Heart right ventricle (tissue), 16 donors: ENCODE data around the gene TCERG1L. TPM values are rescaled to one million over a fixed set of nuclear protein-coding genes. Genes with fewer than 3 reads are reported as not detected.

Experiments used
- ATAC-seq, 8 donors: fragments of 200-7000 bp; cut with Tn5 transposase; one replicate each; pipeline ENCODE4 v1.9.1; 2020; ENCODE audit warnings: mild to moderate bottlenecking in 8 of 8, moderate library complexity in 8 of 8, moderate number of reproducible peaks in 1 of 8
- DNase-seq, 2 donors: peaks; one replicate each; pipeline ENCODE4 v3.0.0-alpha.2; 2020
- H3K27ac ChIP-seq, 10 donors: fragments of 200-600 bp; sonication (generic) in 2 of 10; one replicate each; pipeline versions ENCODE4 v1.5.0 to v1.8.0; 2020 to 2022; ENCODE audit warnings: mild to moderate bottlenecking in 3 of 10
- H3K27me3 ChIP-seq, 7 donors: fragments of 200-600 bp; one replicate each; pipeline ENCODE4 v1.8.0; 2021 to 2022; ENCODE audit warnings: mild to moderate bottlenecking in 2 of 7
- H3K36me3 ChIP-seq, 9 donors: fragments of 200-600 bp; sonication (generic) in 1 of 9; one replicate each; pipeline versions ENCODE4 v1.5.0 to v1.8.0; 2020 to 2022; ENCODE audit warnings: mild to moderate bottlenecking in 2 of 9
- H3K4me1 ChIP-seq, 9 donors: fragments of 200-600 bp; sonication (generic) in 1 of 9; one replicate each; pipeline versions ENCODE4 v1.5.0 to v1.8.0; 2020 to 2022; ENCODE audit warnings: mild to moderate bottlenecking in 4 of 9
- H3K4me3 ChIP-seq, 10 donors: fragments of 200-600 bp; sonication (generic) in 2 of 10; one replicate each; pipeline versions ENCODE4 v1.5.0 to v1.8.0; 2020 to 2022; ENCODE audit warnings: mild to moderate bottlenecking in 7 of 10, moderate library complexity in 2 of 10
- H3K9me3 ChIP-seq, 11 donors: fragments of 200-600 bp in 10 of 11; sonication (generic) in 2 of 11; one replicate each; pipeline versions ENCODE4 v1.5.0 to v1.8.0; 2013 to 2022; ENCODE audit warnings: mild to moderate bottlenecking in 2 of 11, control low read depth in 1 of 11, moderate library complexity in 1 of 11
- CTCF ChIP-seq, 9 donors: fragments of 200-600 bp; sonication (generic) in 2 of 9; IDR thresholded peaks; one replicate each; pipeline versions ENCODE4 v1.5.0 to v1.8.0; 2021 to 2022; ENCODE audit warnings: antibody characterized with exemption in 9 of 9, mild to moderate bottlenecking in 5 of 9, moderate library complexity in 1 of 9
- WGBS, 2 donors: extraction: QIAGEN DNeasy Blood & Tissue Kit; methylation state at CpG; one replicate each; pipeline ENCODE4 v1.1.7; 2013; ENCODE audit warnings: inconsistent platforms in 1 of 2; 5-methylcytosine and 5-hydroxymethylcytosine counted together
- intact Hi-C, 10 donors: fragments of 100-400 bp; cut with DNase I; formaldehyde crosslinking; loops; one replicate each; pipeline versions ENCODE4 v1.11.1 to v1.14.2; 2022
- polyA plus RNA-seq, 2 donors: library from polyadenylated mRNA; stranded (reverse); fragments of 200-250 nt; gene quantifications; one replicate each; pipeline ENCODE4 v1.2.3, GENCODE V29; 2013
- total RNA-seq, 10 donors: library from RNA; stranded (reverse); fragmentation: NEBNext Ultra II Directional in 3 of 10; extraction: Animal tissue kit (Norgen Biotek cat#: 25700) in 3 of 10; gene quantifications; one replicate each; pipeline versions ENCODE4 v1.2.1 to v1.2.4, GENCODE V29; 2021 to 2023
- donor health status: Arrhythmogenic right ventricular cardiomyopathy.
- donor health status: ischemic (EF 13 %, LVEDD 7.1; RV severe dilation, severe dysfunction).
- donor health status: healthy with polysubstance abuse.
- donor health status: DM: no; HTN: yes; CAD: no.
- donor health status: DM: no; HTN: no; CAD: no.
- donor health status: ischemic (EF 25% LVEDD 6.9; RV normal size, moderate dysfunction).
- donor health status: ischemic (EF 25% LVEDD 5.7; RV mildly dilated, moderate dysfunction).
- donor health status: healthy.
- donor health status: DM: yes; HTN: yes; CAD: no.
- donor health status: Ischemic cardiomyopathy.
- donor health status: ischemic (EF 35%, LVEDD 5.7; RV mildly dilated, moderate dysfunction).
- donor health status: nonischemic (EF 11% LVEDD 7.7; RV severe dilation, severe dysfunction).
- donor health status: DM: yes; HTN: yes; CAD: no.
- donor health status: PGD.
- donor health status: ischemic (EF 29% LVEDD 5.4; RV normal size, mild dysfunction).
- donor health status: nonischemic (EF 23%, LVEDD 6.1; RV moderate dilation, normal function).

The TCERG1L gene
- total and polyA plus RNA-seq, 12 donors: 0.09 TPM; not detected in 10

GRCh38 chr10:131143425-131144165 lies 167.9 kb downstream of the TCERG1L start:
- Histone ChIP-seq H3K36me3 (no peaks in the 10 kb centered on the region), H3K9me3 (no peaks in the 10 kb centered on the region), H3K4me1 (no peaks in the 10 kb centered on the region), H3K27ac (no peak overlapping the region), H3K4me3 (no peak overlapping the region), H3K27me3 (peaks cover 0 to 76% (median 70%) of the 10 kb centered on the region in 7 donors)
- WGBS, 2 donors: 47 to 59% methylated on average over 25 of the region's 25 CpGs
- ATAC-seq: no peak
- no peak for TF ChIP-seq CTCF (IDR thresholded peaks at IDR 0.05)
- intact Hi-C loops: no loop called here
- DNase-seq: no peak

GRCh38 chr10:131142517-131143380 lies 168.8 kb downstream of the TCERG1L start:
- H3K36me3 ChIP-seq: no peaks in the 10 kb centered on the region
- no peaks in the 10 kb centered on the region for H3K9me3 ChIP-seq
- 78 to 82% methylated on average over 18 of the region's 18 CpGs for WGBS, 2 donors
- H3K4me1 ChIP-seq: no peaks in the 10 kb centered on the region
- no peak overlapping the region for H3K4me3 ChIP-seq
- no peak overlapping the region for H3K27ac ChIP-seq
- DNase-seq (no peak), ATAC-seq (no peak)
- intact Hi-C loops: no loop called here
- no peak for TF ChIP-seq CTCF (IDR thresholded peaks at IDR 0.05)
- H3K27me3 ChIP-seq: peaks cover 0 to 72% (median 67%) of the 10 kb centered on the region in 7 donors

- H3K4me3 ChIP-seq: no peak overlapping the region
- H3K27me3 ChIP-seq: peaks cover 0 to 70% (median 59%) of the 10 kb centered on the region in 7 donors
- H3K4me1 ChIP-seq: no peaks in the 10 kb centered on the region
- 86% methylated on average over 15 of the region's 15 CpGs for WGBS, 2 donors
- DNase-seq (no peak), ATAC-seq (no peak)
- H3K36me3 ChIP-seq: no peaks in the 10 kb centered on the region
- TF ChIP-seq CTCF (IDR thresholded peaks at IDR 0.05): no peak
- intact Hi-C loops: no loop called here
- H3K9me3 ChIP-seq: no peaks in the 10 kb centered on the region
- H3K27ac ChIP-seq: no peak overlapping the region
Measured at GRCh38 chr10:131141645-131142516, 169.6 kb downstream of the TCERG1L start.

GRCh38 chr10:131141207-131141606 lies 170.3 kb downstream of the TCERG1L start:
- 81 to 85% methylated on average over 7 of the region's 7 CpGs for WGBS, 2 donors
- peaks cover 0 to 66% (median 52%) of the 10 kb centered on the region in 7 donors for H3K27me3 ChIP-seq
- no peak for TF ChIP-seq CTCF (IDR thresholded peaks at IDR 0.05)

More at GRCh38 chr10:131141207-131141606, 170.3 kb downstream of the TCERG1L start:
- intact Hi-C loops: no loop called here
- no peaks in the 10 kb centered on the region for H3K9me3 ChIP-seq
- H3K27ac ChIP-seq: no peak overlapping the region
- DNase-seq: no peak
- no peaks in the 10 kb centered on the region for H3K4me1 ChIP-seq
- H3K36me3 ChIP-seq: no peaks in the 10 kb centered on the region
- H3K4me3 ChIP-seq: no peak overlapping the region
- ATAC-seq: no peak
